Parathyroid adenoma (tissue), 2 donors: ENCODE measurements around the gene MOB3B.

Source experiments
- H2AFZ ChIP-seq: fragments of 300-600 bp; sonication (generic); one replicate; pipeline ENCODE4 v1.7.0; 2017; ENCODE audit warnings: antibody characterized with exemption, mild to moderate bottlenecking
- H3K27ac ChIP-seq: fragments of 300-600 bp; sonication (generic); one replicate; pipeline ENCODE4 v1.7.0; 2017
- H3K27me3 ChIP-seq: fragments of 300-600 bp; sonication (generic); one replicate; pipeline ENCODE4 v1.7.0; 2017; ENCODE audit warnings: low read length; ENCODE audit not compliant: control insufficient read depth, insufficient read depth
- H3K36me3 ChIP-seq: fragments of 300-600 bp; sonication (generic); one replicate; pipeline ENCODE4 v1.7.0; 2017; ENCODE audit warnings: low read length; ENCODE audit not compliant: control insufficient read depth, insufficient read depth
- H3K4me1 ChIP-seq: fragments of 300-600 bp; sonication (generic); one replicate; pipeline ENCODE4 v1.7.0; 2017; ENCODE audit warnings: control low read depth
- H3K4me2 ChIP-seq: fragments of 300-600 bp; sonication (generic); one replicate; pipeline ENCODE4 v1.7.0; 2017; ENCODE audit warnings: low read length
- H3K4me3 ChIP-seq: fragments of 300-600 bp; sonication (generic); one replicate; pipeline ENCODE4 v1.7.0; 2017; ENCODE audit warnings: low read depth, low read length
- H3K79me2 ChIP-seq: fragments of 300-600 bp; sonication (generic); one replicate; pipeline ENCODE4 v1.7.0; 2017; ENCODE audit warnings: control low read depth
- H3K9ac ChIP-seq: fragments of 300-600 bp; sonication (generic); one replicate; pipeline ENCODE4 v1.7.0; 2017; ENCODE audit warnings: mild to moderate bottlenecking
- H3K9me3 ChIP-seq: fragments of 300-600 bp; sonication (generic); one replicate; pipeline ENCODE4 v1.7.0; 2017; ENCODE audit warnings: low read length; ENCODE audit not compliant: control insufficient read depth
- CTCF ChIP-seq: fragments of 300-600 bp; sonication (generic); IDR thresholded peaks from one replicate; pipeline ENCODE4 v1.7.0; 2017; ENCODE audit warnings: antibody characterized with exemption, mild to moderate bottlenecking
- donor health status: primary hyperparathyroidism.

Gene MOB3B

GRCh38 chr9:27482709-27483108, 46.9 kb downstream of the MOB3B start:
- H2AFZ ChIP-seq = no peak overlapping the region
- no peak overlapping the region for H3K9ac ChIP-seq
- TF ChIP-seq CTCF = no peak
- H3K4me2 ChIP-seq = no peak overlapping the region
- no peak overlapping the region for H3K27ac ChIP-seq
- H3K9me3 ChIP-seq = no peaks in the 10 kb centered on the region
- no peak overlapping the region for H3K4me3 ChIP-seq
- H3K79me2 ChIP-seq = no peaks in the 10 kb centered on the region
- no peaks in the 10 kb centered on the region for H3K4me1 ChIP-seq
- H3K36me3 ChIP-seq = no peaks in the 10 kb centered on the region
- H3K27me3 ChIP-seq = no peaks in the 10 kb centered on the region

- H3K79me2 ChIP-seq = no peaks in the 10 kb centered on the region
- H3K9me3 ChIP-seq = no peaks in the 10 kb centered on the region
- H3K4me1 ChIP-seq = no peaks in the 10 kb centered on the region
- no peak overlapping the region for H3K4me3 ChIP-seq
- no peak overlapping the region for H3K27ac ChIP-seq
- no peaks in the 10 kb centered on the region for H3K27me3 ChIP-seq
- H3K36me3 ChIP-seq = no peaks in the 10 kb centered on the region
- no peak overlapping the region for H3K9ac ChIP-seq
- no peak overlapping the region for H3K4me2 ChIP-seq
- TF ChIP-seq CTCF = no peak
- no peak overlapping the region for H2AFZ ChIP-seq
Measured at GRCh38 chr9:27478322-27478721, 51.3 kb downstream of the MOB3B start.

GRCh38 chr9:27476870-27477515, 52.6 kb downstream of the MOB3B start:
- H3K27me3 ChIP-seq = no peaks in the 10 kb centered on the region
- H3K4me3 ChIP-seq = no peak overlapping the region
- H3K4me1 ChIP-seq = peaks cover 2% of the 10 kb centered on the region
- no peak overlapping the region for H3K4me2 ChIP-seq
- no peak for TF ChIP-seq CTCF
- H3K9ac ChIP-seq = no peak overlapping the region
- no peaks in the 10 kb centered on the region for H3K9me3 ChIP-seq
- H3K79me2 ChIP-seq = no peaks in the 10 kb centered on the region
- no peaks in the 10 kb centered on the region for H3K36me3 ChIP-seq
- no peak overlapping the region for H2AFZ ChIP-seq
- no peak overlapping the region for H3K27ac ChIP-seq

- Histone ChIP-seq H3K27ac (no peak overlapping the region), H3K27me3 (no peaks in the 10 kb centered on the region), H3K4me2 (no peak overlapping the region), H2AFZ (no peak overlapping the region), H3K79me2 (no peaks in the 10 kb centered on the region), H3K9ac (no peak overlapping the region), H3K4me3 (no peak overlapping the region), H3K36me3 (no peaks in the 10 kb centered on the region), H3K4me1 (peaks cover 2% of the 10 kb centered on the region), H3K9me3 (no peaks in the 10 kb centered on the region)
- TF ChIP-seq CTCF = no peak
Measured at GRCh38 chr9:27475057-27475595, 54.5 kb downstream of the MOB3B start.

GRCh38 chr9:27474305-27474704, 55.3 kb downstream of the MOB3B start:
- H2AFZ ChIP-seq = no peak overlapping the region
- TF ChIP-seq CTCF = no peak
- H3K79me2 ChIP-seq = no peaks in the 10 kb centered on the region
- H3K9ac ChIP-seq = no peak overlapping the region
- H3K27ac ChIP-seq = no peak overlapping the region
- peaks cover 2% of the 10 kb centered on the region for H3K4me1 ChIP-seq
- no peak overlapping the region for H3K4me3 ChIP-seq
- H3K4me2 ChIP-seq = no peak overlapping the region
- H3K27me3 ChIP-seq = no peaks in the 10 kb centered on the region
- no peaks in the 10 kb centered on the region for H3K36me3 ChIP-seq
- H3K9me3 ChIP-seq = no peaks in the 10 kb centered on the region
